NCI-H82 treated with DMSO at 0.1 percent for 48 hours (cell line): ENCODE results near the gene NKX6-1.
A peak's percentile ranks its signal among the peaks of the same experiment; 100 is the strongest.

Source experiments
- DNase-seq: peaks from one replicate; lab custom pipeline; 2025; ENCODE audit not compliant: unreplicated experiment; lab: John Stamatoyannopoulos, UW

NKX6-1 gene

GRCh38 chr4:84498935-84499623 is at the start of gene NKX6-1:
TSS of gene NKX6-1 (minus strand) at chr4:84499292. CDS start at chr4:84498228, 1,064 bp downstream.
- peak; percentile 78 for DNase-seq

GRCh38 chr4:84547211-84547610 is 48.1 kb upstream of the NKX6-1 start:
- DNase-seq = no peak

GRCh38 chr4:84545093-84545492 is 46.0 kb upstream of the NKX6-1 start:
- no peak for DNase-seq

GRCh38 chr4:84535901-84536300 is 36.8 kb upstream of the NKX6-1 start:
- DNase-seq = no peak

- DNase-seq = no peak
These were observed 32.6 kb upstream of the NKX6-1 start for GRCh38 chr4:84531689-84532088.

- DNase-seq = peak; percentile 46
These were observed 31.8 kb upstream of the NKX6-1 start for GRCh38 chr4:84530871-84531270.

GRCh38 chr4:84530454-84530853 is 31.4 kb upstream of the NKX6-1 start:
- DNase-seq = no peak

GRCh38 chr4:84529169-84529751 is 30.2 kb upstream of the NKX6-1 start:
- DNase-seq = no peak

- no peak for DNase-seq
These were observed 28.3 kb upstream of the NKX6-1 start for GRCh38 chr4:84527391-84527790.

GRCh38 chr4:84515075-84515474 is 16.0 kb upstream of the NKX6-1 start:
- DNase-seq = no peak

GRCh38 chr4:84512277-84512676 is 13.2 kb upstream of the NKX6-1 start:
- no peak for DNase-seq

GRCh38 chr4:84511703-84512102 is 12.6 kb upstream of the NKX6-1 start:
- DNase-seq = no peak

- no peak for DNase-seq
These were observed 8.8 kb upstream of the NKX6-1 start for GRCh38 chr4:84507941-84508340.

GRCh38 chr4:84504821-84505220 is 5.7 kb upstream of the NKX6-1 start:
- no peak for DNase-seq

- DNase-seq = peak; percentile 45
These were observed 4.7 kb upstream of the NKX6-1 start for GRCh38 chr4:84503495-84504437.

GRCh38 chr4:84502955-84503373 is 3.9 kb upstream of the NKX6-1 start:
- no peak for DNase-seq

- no peak for DNase-seq
These were observed 3.4 kb upstream of the NKX6-1 start for GRCh38 chr4:84502333-84502954.

GRCh38 chr4:84501721-84502267 is 2.7 kb upstream of the NKX6-1 start:
- no peak for DNase-seq

- DNase-seq = no peak
These were observed 2.1 kb upstream of the NKX6-1 start for GRCh38 chr4:84501202-84501503.

- DNase-seq = no peak
These were observed 1.5 kb upstream of the NKX6-1 start for GRCh38 chr4:84500386-84501201.
